BLaER1 treated with 17β-estradiol and CSF1 and Interleukin-3, amounts not matched to agents 10 nM and 100 nM (cell line): Measurements from ENCODE around the gene STMN3.

Experiments
- H3K27ac ChIP-seq, 11 experiments: shearing (Covaris generic); formaldehyde crosslinking; 2 replicates each; pipeline ENCODE4 v1.8.1; 2022
- H3K27me3 ChIP-seq, 11 experiments: shearing (Covaris generic); formaldehyde crosslinking; 2 replicates each; pipeline ENCODE4 v1.8.1; 2022
- H3K36me3 ChIP-seq, 11 experiments: shearing (Covaris generic); formaldehyde crosslinking; 2 replicates each; pipeline ENCODE4 v1.8.1; 2022
- H3K4me1 ChIP-seq, 10 experiments: shearing (Covaris generic); formaldehyde crosslinking; 2 replicates each; pipeline ENCODE4 v1.8.1; 2022
- H3K4me2 ChIP-seq, 11 experiments: shearing (Covaris generic); formaldehyde crosslinking; 2 replicates each; pipeline ENCODE4 v1.8.1; 2022
- H3K4me3 ChIP-seq, 10 experiments: shearing (Covaris generic); formaldehyde crosslinking; 2 replicates each; pipeline ENCODE4 v1.8.1; 2022
- H3K9ac ChIP-seq, 11 experiments: shearing (Covaris generic); formaldehyde crosslinking; 2 replicates each; pipeline ENCODE4 v1.8.1; 2022
- H3K9me3 ChIP-seq, 11 experiments: shearing (Covaris generic); formaldehyde crosslinking; replicated peaks in 1 of 11; 2 replicates each; pipeline ENCODE4 v1.8.1; 2022
- H4K20me1 ChIP-seq, 11 experiments: shearing (Covaris generic); formaldehyde crosslinking; 2 replicates each; pipeline ENCODE4 v1.8.1; 2022
- Cebpa-rat ChIP-seq, 11 experiments: shearing (Covaris generic); IDR thresholded peaks; 2 replicates each; pipeline ENCODE4 v1.8.1; 2022

Gene STMN3

DNA sequence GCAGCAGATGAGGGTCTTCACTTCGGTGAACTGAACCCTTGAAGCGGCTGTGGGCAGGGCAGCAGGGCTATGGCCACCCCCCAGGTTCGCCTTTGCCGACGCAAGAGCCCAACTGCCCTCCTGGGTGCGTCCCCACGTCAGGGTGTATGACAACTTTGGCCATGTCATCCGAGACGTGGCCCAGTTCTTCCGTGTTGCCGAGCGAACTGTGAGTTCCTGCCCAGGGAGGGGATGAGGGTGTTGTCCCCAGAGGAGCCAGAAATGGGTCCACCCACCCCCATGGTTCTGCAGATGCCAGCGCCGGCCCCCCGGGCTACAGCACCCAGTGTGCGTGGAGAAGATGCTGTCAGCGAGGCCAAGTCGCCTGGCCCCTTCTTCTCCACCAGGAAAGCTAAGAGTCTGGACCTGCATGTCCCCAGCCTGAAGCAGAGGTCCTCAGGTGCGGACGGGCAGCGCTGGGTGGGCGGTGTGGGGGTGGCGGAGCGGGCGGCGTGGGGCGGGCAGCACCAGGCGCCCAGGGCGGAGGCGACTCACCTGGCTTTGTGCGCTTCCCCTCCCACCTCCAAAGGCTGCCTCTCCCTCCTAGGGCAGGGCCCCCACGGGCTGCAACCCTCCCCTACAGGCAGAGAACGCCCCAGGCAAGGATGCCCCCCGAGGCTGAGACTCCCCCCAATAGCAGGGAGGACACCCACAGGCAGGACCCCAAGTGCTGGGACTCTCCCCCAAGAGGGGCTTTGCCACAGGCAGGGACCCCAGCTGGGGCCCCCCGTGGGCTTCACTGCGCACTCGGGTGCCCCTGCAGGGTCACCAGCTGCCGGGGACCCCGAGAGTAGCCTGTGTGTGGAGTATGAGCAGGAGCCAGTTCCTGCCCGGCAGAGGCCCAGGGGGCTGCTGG is 37.0 kb upstream of the STMN3 start:
- 0 out of 22 replicates have a peak overlapping the region, but pooled peaks of 2 of the 11 experiments have one; percentile 3 to 46 for H3K9ac ChIP-seq
- TF ChIP-seq Cebpa-rat (IDR thresholded peaks at IDR 0.05), result no peak
- H3K9me3 ChIP-seq, result no peaks in the 10 kb centered on the region
- no peaks in the 10 kb centered on the region for H3K27me3 ChIP-seq
- H3K4me1 ChIP-seq, result peaks cover 38 to 61% (median 46%) of the 10 kb centered on the region in 10 experiments
- H3K36me3 ChIP-seq, result peaks cover 0 to 16% (median 5%) of the 10 kb centered on the region in 11 experiments; a peak in 9 of 22 replicates
- H4K20me1 ChIP-seq, result peaks cover 0 to 52% (median 23%) of the 10 kb centered on the region in 11 experiments; a peak in 17 of 22 replicates
- no peak overlapping the region for H3K27ac ChIP-seq
- peak overlapping the region in 10 of 11 experiments; percentile 35 to 66 (median 56); a peak in 9 of 22 replicates for H3K4me2 ChIP-seq
- no peak overlapping the region for H3K4me3 ChIP-seq

DNA sequence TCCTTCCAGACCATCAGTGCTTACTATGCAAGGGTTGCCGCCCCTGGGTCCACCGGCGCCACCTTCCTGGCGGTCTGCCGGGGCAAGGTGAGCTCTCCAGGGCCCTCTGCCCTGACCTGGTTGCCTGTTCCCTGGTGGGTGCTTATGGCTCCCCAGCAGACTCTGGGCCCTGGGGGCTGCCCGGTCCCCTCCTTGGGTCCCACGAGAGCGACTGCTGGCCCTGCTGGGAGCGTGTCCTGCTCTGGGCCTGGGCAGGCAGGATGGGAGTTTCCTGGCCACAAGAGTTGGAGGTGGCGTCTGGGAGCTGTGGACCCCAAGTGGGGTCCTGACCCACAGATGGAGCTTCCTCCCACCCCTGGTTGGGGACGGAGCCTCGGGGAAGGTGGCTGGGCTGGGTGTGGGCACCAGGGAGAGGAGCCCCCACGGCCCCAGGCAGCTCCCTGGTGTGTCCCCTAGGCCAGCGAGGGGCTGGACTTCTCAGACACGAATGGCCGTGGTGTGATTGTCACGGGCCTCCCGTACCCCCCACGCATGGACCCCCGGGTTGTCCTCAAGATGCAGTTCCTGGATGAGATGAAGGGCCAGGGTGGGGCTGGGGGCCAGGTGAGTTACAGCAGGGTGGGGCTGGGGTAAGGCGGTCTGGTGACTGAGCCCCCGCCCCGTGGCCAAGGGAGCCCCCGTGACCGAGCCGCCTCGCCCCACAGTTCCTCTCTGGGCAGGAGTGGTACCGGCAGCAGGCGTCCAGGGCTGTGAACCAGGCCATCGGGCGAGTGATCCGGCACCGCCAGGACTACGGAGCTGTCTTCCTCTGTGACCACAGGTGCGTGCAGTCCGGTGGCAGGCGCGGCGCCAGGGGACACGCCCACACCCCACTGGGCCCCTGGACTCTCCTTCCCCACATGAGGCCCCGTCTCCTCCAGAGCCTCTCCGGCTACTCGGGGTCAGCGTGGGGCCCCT is 36.1 kb upstream of the STMN3 start:
- peaks cover 36 to 70% (median 45%) of the 10 kb centered on the region in 10 experiments for H3K4me1 ChIP-seq
- peaks cover 0 to 42% (median 23%) of the 10 kb centered on the region in 11 experiments; a peak in 17 of 22 replicates for H4K20me1 ChIP-seq
- H3K9me3 ChIP-seq, result no peaks in the 10 kb centered on the region
- H3K27me3 ChIP-seq, result no peaks in the 10 kb centered on the region
- H3K36me3 ChIP-seq, result peaks cover 0 to 7% (median under 1%) of the 10 kb centered on the region in 11 experiments; a peak in 7 of 22 replicates
- peak overlapping the region in 2 of 11 experiments; percentile 34 to 65; a peak in 2 of 22 replicates for H3K9ac ChIP-seq
- H3K4me3 ChIP-seq, result no peak overlapping the region
- peak overlapping the region in 2 of 11 experiments; percentile 88 to 90; a peak in 2 of 22 replicates for H3K4me2 ChIP-seq
- H3K27ac ChIP-seq, result no peak overlapping the region; a peak in 2 of 22 replicates
- TF ChIP-seq Cebpa-rat (IDR thresholded peaks at IDR 0.05), result no peak

DNA sequence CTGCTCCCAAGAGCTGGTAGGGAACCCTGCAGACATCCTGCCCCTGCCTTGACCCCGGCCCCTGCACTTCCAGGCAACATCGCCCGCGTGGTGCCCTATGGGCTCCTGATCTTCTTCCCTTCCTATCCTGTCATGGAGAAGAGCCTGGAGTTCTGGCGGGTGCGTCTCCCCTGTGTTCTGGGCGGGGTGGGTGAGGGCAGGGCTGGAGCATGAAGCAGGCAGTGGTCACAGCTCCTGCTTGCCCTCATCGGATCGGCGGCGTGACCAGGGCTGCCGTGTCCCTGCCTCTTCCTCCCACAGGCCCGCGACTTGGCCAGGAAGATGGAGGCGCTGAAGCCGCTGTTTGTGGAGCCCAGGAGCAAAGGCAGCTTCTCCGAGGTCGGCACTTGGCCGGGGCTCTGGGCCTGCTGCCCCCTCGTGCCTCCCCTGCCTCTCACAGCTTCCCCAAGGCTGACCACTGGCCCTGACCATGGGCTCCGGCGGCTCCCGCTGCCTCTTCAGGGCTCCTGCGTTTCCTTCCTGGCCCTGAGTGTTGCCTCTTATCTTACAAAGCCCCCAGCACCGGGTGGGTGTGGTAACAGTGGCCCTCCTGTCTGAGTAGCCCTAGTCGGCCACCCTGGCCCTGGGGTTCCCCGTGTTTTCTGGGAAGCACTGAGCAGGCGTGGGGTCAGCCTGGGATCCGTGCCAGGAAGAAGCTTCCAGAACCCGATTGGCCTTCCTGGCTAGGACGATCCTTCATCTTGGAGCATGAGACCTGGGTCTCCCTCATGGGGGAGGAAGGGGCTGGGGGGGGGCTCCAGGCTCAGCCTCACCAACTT is 35.2 kb upstream of the STMN3 start:
- Histone ChIP-seq H3K4me2 (peak overlapping the region in 3 of 11 experiments; percentile 88 to 92 (median 90); a peak in 6 of 22 replicates), H3K4me3 (no peak overlapping the region), H3K27ac (peak overlapping the region in 5 of 11 experiments; percentile 15 to 79 (median 73); a peak in 5 of 22 replicates), H4K20me1 (peaks cover 0 to 42% (median 23%) of the 10 kb centered on the region in 11 experiments; a peak in 17 of 22 replicates), H3K36me3 (peaks cover 0 to 4% (median 0%) of the 10 kb centered on the region in 11 experiments; a peak in 3 of 22 replicates), H3K27me3 (no peaks in the 10 kb centered on the region), H3K9me3 (no peaks in the 10 kb centered on the region), H3K4me1 (peaks cover 36 to 79% (median 45%) of the 10 kb centered on the region in 10 experiments), H3K9ac (peak overlapping the region in 3 of 11 experiments; percentile 34 to 65 (median 51); a peak in 2 of 22 replicates)
- TF ChIP-seq Cebpa-rat (IDR thresholded peaks at IDR 0.05), result no peak

DNA sequence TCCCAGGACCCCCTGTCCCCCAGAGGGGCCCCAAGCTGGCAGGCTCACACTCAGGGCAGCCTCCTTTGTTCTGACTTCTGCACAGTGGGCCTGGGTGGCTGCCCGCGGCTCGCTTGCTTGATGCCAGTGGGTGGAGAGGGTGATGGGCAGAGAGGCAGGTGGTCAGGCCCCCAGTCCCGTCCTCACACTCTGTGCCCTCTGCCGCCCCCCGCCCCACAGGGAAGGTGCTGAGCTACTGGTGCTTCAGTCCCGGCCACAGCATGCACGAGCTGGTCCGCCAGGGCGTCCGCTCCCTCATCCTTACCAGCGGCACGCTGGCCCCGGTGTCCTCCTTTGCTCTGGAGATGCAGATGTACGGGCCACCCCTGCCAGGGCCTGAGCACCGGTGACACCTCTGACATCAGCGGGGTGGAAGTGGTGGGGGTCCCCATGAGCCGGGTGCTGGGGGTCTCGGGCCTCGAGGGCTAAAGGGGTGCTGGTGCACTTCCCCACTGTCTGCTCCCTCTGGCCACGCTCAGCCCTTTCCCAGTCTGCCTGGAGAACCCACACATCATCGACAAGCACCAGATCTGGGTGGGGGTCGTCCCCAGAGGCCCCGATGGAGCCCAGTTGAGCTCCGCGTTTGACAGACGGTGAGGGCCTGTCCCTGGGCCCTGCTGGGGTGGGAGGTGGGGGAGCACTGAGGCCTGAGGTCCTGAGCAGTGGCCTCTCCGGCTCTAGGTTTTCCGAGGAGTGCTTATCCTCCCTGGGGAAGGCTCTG is 34.4 kb upstream of the STMN3 start:
- peak overlapping the region in 8 of 11 experiments; percentile 7 to 65 (median 47); a peak in 10 of 22 replicates for H3K9ac ChIP-seq
- H3K9me3 ChIP-seq, result no peaks in the 10 kb centered on the region
- peaks cover 35 to 87% (median 46%) of the 10 kb centered on the region in 10 experiments for H3K4me1 ChIP-seq
- peak overlapping the region in 10 of 11 experiments; percentile 24 to 79 (median 48); a peak in 16 of 22 replicates for H3K27ac ChIP-seq
- H3K36me3 ChIP-seq, result peaks cover 0 to 12% (median 3%) of the 10 kb centered on the region in 11 experiments; a peak in 9 of 22 replicates
- H3K4me2 ChIP-seq, result peak overlapping the region; percentile 52 to 92 (median 79)
- H3K27me3 ChIP-seq, result no peaks in the 10 kb centered on the region
- H3K4me3 ChIP-seq, result no peak overlapping the region
- TF ChIP-seq Cebpa-rat (IDR thresholded peaks at IDR 0.05), result no peak
- H4K20me1 ChIP-seq, result peaks cover 0 to 39% (median 19%) of the 10 kb centered on the region in 11 experiments; a peak in 17 of 22 replicates

DNA sequence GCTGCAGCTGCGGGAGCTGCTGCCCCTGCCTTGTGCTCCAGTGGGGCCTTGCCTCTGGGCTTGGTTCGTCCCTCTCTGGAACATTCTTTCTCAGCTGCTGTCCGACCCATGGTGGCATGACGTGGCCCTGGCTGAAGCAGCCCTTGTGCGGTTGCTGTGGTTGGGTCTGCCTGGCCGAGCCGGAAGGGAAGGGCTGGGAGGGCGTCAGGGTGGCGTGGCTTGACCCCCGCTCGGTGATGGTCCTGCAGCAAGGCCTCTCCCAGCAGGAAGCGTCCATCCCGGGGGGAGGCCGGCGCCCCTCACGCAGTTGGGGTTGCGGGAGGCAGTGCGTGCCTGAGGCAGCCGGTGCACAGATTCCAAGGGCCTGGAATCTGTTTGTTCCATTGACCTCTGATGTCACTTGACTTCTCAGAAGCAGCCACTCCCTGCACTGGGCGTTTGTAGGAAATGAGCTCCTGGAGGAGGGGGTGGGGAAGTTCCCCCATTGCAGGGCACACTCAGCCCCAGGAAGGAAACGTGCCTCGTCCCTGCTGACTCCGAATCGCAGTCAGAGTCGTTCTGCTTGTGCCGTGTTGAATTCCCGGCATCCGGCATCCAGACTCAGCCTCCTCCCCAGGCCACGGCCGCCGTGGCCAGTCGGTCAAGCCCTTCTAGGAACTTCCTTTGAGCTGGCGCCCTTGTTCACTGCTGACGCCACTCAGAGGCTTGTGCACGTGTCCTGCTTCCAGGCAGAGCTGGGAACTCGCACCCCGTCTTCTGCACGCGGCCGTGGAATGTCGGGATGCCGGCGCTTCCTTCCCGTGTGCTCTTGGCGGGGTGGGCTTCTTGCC is 33.5 kb upstream of the STMN3 start:
- no peaks in the 10 kb centered on the region for H3K9me3 ChIP-seq
- H3K9ac ChIP-seq, result peak overlapping the region in 9 of 11 experiments; percentile 7 to 65 (median 48); a peak in 14 of 22 replicates
- TF ChIP-seq Cebpa-rat (IDR thresholded peaks at IDR 0.05), result no peak
- H3K36me3 ChIP-seq, result peaks cover 0 to 21% (median 8%) of the 10 kb centered on the region in 11 experiments; a peak in 10 of 22 replicates
- H3K27me3 ChIP-seq, result no peaks in the 10 kb centered on the region
- peak overlapping the region; percentile 52 to 92 (median 79) for H3K4me2 ChIP-seq
- H3K4me3 ChIP-seq, result no peak overlapping the region
- peaks cover 26 to 87% (median 42%) of the 10 kb centered on the region in 10 experiments for H3K4me1 ChIP-seq
- H4K20me1 ChIP-seq, result peaks cover 0 to 39% (median 13%) of the 10 kb centered on the region in 11 experiments; a peak in 13 of 22 replicates
- peak overlapping the region; percentile 24 to 79 (median 50); a peak in 20 of 22 replicates for H3K27ac ChIP-seq

DNA sequence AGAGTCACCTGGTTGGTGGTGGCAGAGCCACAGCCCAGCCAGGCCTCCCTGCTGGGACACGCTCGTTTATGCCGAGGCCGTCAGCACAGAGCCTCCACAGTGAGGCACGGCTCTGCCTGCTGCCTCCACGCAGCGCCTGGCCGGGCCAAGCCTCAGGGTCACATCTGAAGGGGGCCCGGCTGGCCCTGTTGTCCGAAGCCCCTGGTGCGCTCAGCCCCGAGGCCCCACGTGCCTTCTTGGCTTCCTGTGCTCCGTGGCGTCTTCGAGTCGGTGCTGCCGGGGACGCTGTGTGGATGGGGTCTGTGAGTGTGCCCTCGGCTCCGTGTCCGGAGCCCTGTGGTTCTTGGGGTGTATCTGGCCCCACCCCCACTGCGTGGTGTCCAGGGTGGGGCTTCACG is 32.9 kb upstream of the STMN3 start:
- Histone ChIP-seq H3K4me2 (peak overlapping the region in 8 of 11 experiments; percentile 65 to 92 (median 82); a peak in 14 of 22 replicates), H3K4me1 (peaks cover 20 to 81% (median 36%) of the 10 kb centered on the region in 10 experiments)

More for the DNA sequence above, 32.9 kb upstream of the STMN3 start:
- Histone ChIP-seq H3K9ac (peak overlapping the region in 4 of 11 experiments; percentile 34 to 65 (median 46); a peak in 6 of 22 replicates), H3K4me3 (no peak overlapping the region), H3K27ac (peak overlapping the region in 9 of 11 experiments; percentile 24 to 79 (median 56); a peak in 15 of 22 replicates), H3K27me3 (no peaks in the 10 kb centered on the region), H3K9me3 (no peaks in the 10 kb centered on the region), H4K20me1 (peaks cover 0 to 39% (median 13%) of the 10 kb centered on the region in 11 experiments; a peak in 9 of 22 replicates), H3K36me3 (peaks cover 0 to 26% (median 8%) of the 10 kb centered on the region in 11 experiments; a peak in 11 of 22 replicates)
- no peak for TF ChIP-seq Cebpa-rat (IDR thresholded peaks at IDR 0.05)
